ENCODE data around the gene COL20A1. TPM values are rescaled to one million over a fixed set of nuclear protein-coding genes. Genes with fewer than 3 reads are reported as not detected.

The COL20A1 gene
- total RNA-seq, 1 experiment from 2014 or later = not detected

GRCh38 chr20:63319164-63320040, 26.4 kb downstream of the COL20A1 start:
- BruUV-seq (replicated peaks) = no TSS peak
- DNase-seq (no peak), ATAC-seq (no peak)
- H3K36me3 ChIP-seq (ENCODE audit: low read depth, low read length) = no peaks in the 10 kb centered on the region
- no peak overlapping the region for H3K4me3 ChIP-seq (ENCODE audit: low read length)
- H3K9me2 ChIP-seq (replicated peaks; ENCODE audit: low read length) = no peaks in the 10 kb centered on the region
- no peaks in the 10 kb centered on the region for H3F3A ChIP-seq (ENCODE audit: low read length, unreplicated experiment)
- H3K27me3 ChIP-seq (ENCODE audit: low read length) = peaks cover 14% of the 10 kb centered on the region; the same call in 1 of the 2 replicates
- H3K9ac ChIP-seq (ENCODE audit: low read length) = no peak overlapping the region
- no peaks in the 10 kb centered on the region for H3K4me1 ChIP-seq (ENCODE audit: insufficient read depth, low read length)
- intact Hi-C loops (cut with micrococcal nuclease) = no loop called here
- H4K20me1 ChIP-seq (ENCODE audit: low read length) = no peaks in the 10 kb centered on the region
- H3K27ac ChIP-seq (ENCODE audit: low read length) = no peak overlapping the region
- H3K9me3 ChIP-seq (ENCODE audit: low read length) = no peaks in the 10 kb centered on the region
- H3K4me2 ChIP-seq (ENCODE audit: low read length) = no peak overlapping the region
- ChIA-PET POLR2A (ENCODE audit: unreplicated experiment) (no interaction called here), CTCF (no interaction called here)
- H2AFZ ChIP-seq (ENCODE audit: low read length) = no peak overlapping the region
- TF ChIP-seq EZH2 (IDR thresholded peaks at IDR 0.05; ENCODE audit: low read length, unreplicated experiment) (no peak), EZH2phosphoT487 (IDR thresholded peaks at IDR 0.05; ENCODE audit: borderline replicate concordance, low read length) (no peak)
- TF ChIP-seq, protein P1, sequence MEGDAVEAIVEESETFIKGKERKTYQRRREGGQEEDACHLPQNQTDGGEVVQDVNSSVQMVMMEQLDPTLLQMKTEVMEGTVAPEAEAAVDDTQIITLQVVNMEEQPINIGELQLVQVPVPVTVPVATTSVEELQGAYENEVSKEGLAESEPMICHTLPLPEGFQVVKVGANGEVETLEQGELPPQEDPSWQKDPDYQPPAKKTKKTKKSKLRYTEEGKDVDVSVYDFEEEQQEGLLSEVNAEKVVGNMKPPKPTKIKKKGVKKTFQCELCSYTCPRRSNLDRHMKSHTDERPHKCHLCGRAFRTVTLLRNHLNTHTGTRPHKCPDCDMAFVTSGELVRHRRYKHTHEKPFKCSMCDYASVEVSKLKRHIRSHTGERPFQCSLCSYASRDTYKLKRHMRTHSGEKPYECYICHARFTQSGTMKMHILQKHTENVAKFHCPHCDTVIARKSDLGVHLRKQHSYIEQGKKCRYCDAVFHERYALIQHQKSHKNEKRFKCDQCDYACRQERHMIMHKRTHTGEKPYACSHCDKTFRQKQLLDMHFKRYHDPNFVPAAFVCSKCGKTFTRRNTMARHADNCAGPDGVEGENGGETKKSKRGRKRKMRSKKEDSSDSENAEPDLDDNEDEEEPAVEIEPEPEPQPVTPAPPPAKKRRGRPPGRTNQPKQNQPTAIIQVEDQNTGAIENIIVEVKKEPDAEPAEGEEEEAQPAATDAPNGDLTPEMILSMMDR (conservative IDR thresholded peaks at IDR 0.05; ENCODE audit: low read depth, low read length) = no peak
- H3K79me2 ChIP-seq (ENCODE audit: low read length) = no peaks in the 10 kb centered on the region

- no peak overlapping the region for H3K4me2 ChIP-seq (ENCODE audit: low read length)
- H3K4me1 ChIP-seq (ENCODE audit: insufficient read depth, low read length) = no peaks in the 10 kb centered on the region
- H3K27ac ChIP-seq (ENCODE audit: low read length) = no peak overlapping the region
- CTCF ChIA-PET = no interaction called here
- DNase-seq = no peak
- no peak overlapping the region for H2AFZ ChIP-seq (ENCODE audit: low read length)
- ATAC-seq = no peak
- H4K20me1 ChIP-seq (ENCODE audit: low read length) = no peaks in the 10 kb centered on the region
- TF ChIP-seq EZH2 (IDR thresholded peaks at IDR 0.05; ENCODE audit: low read length, unreplicated experiment) (no peak), EZH2phosphoT487 (IDR thresholded peaks at IDR 0.05; ENCODE audit: borderline replicate concordance, low read length) (no peak)
- TF ChIP-seq, protein P1 (conservative IDR thresholded peaks at IDR 0.05; ENCODE audit: low read depth, low read length) = no peak
- POLR2A ChIA-PET (ENCODE audit: unreplicated experiment) = no interaction called here
- no peaks in the 10 kb centered on the region for H3F3A ChIP-seq (ENCODE audit: low read length, unreplicated experiment)
- no peaks in the 10 kb centered on the region for H3K9me2 ChIP-seq (replicated peaks; ENCODE audit: low read length)
- peaks cover 20% of the 10 kb centered on the region; the same call in 1 of the 2 replicates for H3K27me3 ChIP-seq (ENCODE audit: low read length)
- BruUV-seq (replicated peaks) = no TSS peak
- intact Hi-C loops (cut with micrococcal nuclease) = no loop called here
- no peaks in the 10 kb centered on the region for H3K9me3 ChIP-seq (ENCODE audit: low read length)
- H3K9ac ChIP-seq (ENCODE audit: low read length) = no peak overlapping the region
- no peaks in the 10 kb centered on the region for H3K36me3 ChIP-seq (ENCODE audit: low read depth, low read length)
- H3K79me2 ChIP-seq (ENCODE audit: low read length) = no peaks in the 10 kb centered on the region
- H3K4me3 ChIP-seq (ENCODE audit: low read length) = no peak overlapping the region
Measured at GRCh38 chr20:63320041-63320511, 27.1 kb downstream of the COL20A1 start.
